ENCODE measurements around the gene CAMK2B.

Gene CAMK2B

GRCh38 chr7:44247868-44248651 is 77.3 kb downstream of the CAMK2B start:
- no peak for ATAC-seq

GRCh38 chr7:44246396-44247113 is 78.8 kb downstream of the CAMK2B start:
- ATAC-seq = no peak

DNA sequence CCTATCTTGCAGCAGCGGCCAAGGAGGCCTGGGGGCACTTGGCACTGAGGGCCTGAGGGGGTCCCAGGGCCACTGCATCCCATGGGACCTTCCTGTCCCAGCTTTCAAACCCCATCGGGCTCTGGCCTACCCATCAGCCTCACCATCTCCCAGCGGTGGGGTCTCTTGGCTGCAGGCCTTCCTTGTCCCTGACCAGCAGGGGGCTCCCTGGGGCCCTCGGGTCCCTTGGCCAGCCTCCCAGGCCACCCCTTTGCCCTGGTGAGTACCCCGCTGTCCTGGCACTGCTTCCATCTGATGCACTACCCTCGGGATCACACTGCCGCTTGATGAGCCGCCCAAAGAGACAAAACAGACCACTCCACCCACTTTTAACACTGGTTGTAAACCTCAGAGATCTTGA is 81.1 kb downstream of the CAMK2B start:
- ATAC-seq = no peak

DNA sequence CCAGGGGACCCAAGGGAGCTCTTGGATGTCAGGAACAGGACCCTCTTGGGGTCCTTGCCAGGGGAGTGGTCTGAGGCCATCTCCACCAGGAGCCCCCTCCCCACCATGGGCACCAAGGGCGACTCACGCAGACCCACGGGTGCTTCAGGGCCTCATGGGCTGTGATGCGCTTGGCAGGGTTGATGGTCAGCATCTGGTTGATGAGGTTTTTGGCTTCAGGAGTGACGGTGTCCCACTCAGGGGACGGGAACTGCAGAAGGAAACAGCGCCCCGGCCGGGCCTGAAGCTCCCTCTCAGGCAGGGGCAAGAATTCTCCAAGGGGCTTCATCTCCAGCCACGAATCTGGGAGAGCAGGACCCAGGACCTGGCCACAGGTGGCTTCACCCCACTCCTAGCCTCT is 83.3 kb downstream of the CAMK2B start:
- no peak for ATAC-seq

GRCh38 chr7:44240983-44241510 is 84.3 kb downstream of the CAMK2B start:
- peak; percentile 82 to 85 for ATAC-seq

DNA sequence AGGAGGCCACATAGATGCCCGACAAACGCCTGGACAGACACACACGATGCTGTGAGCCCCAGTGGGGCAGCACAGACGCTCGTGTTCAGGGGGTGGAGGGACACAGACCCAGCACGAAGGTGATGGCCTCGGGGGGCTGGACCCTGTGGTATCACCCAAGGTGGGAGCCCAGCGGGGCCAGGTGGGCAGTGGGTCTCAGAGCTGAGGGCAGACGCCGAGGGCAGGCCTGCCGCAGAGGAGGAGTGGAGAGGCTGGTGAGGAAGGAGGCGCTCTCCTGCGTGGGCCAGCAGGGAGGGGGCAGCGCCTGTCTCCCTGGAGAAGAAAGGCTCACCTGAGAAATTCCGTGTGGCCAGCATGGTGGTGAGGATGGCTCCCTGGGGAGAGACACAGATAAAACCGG is 85.0 kb downstream of the CAMK2B start:
- ATAC-seq = no peak

GRCh38 chr7:44239361-44239760 is 86.0 kb downstream of the CAMK2B start:
- no peak for ATAC-seq

- ATAC-seq = no peak
These were observed 87.2 kb downstream of the CAMK2B start for GRCh38 chr7:44238116-44238695.

DNA sequence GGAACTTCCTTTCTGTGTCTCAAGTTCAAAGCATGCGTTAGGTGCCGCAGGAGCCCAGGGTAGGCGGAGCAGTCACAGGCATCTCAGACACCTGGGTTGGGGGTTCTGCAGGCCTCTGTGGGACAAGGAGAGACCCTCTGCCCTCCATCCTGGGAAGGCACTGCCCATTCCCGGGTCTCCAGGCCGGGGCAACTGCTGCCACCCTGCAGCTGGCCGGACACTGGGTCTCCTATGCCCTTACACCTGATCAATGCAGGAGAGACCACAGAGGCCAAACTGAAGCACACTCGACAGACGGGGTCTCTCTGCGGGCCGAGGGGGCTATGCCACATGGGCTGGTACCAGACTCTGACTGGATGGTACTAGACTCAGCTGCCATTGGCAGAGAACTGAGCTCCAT is 87.7 kb downstream of the CAMK2B start:
- ATAC-seq = no peak

- no peak for ATAC-seq
These were observed 89.1 kb downstream of the CAMK2B start for GRCh38 chr7:44236333-44236728.

DNA sequence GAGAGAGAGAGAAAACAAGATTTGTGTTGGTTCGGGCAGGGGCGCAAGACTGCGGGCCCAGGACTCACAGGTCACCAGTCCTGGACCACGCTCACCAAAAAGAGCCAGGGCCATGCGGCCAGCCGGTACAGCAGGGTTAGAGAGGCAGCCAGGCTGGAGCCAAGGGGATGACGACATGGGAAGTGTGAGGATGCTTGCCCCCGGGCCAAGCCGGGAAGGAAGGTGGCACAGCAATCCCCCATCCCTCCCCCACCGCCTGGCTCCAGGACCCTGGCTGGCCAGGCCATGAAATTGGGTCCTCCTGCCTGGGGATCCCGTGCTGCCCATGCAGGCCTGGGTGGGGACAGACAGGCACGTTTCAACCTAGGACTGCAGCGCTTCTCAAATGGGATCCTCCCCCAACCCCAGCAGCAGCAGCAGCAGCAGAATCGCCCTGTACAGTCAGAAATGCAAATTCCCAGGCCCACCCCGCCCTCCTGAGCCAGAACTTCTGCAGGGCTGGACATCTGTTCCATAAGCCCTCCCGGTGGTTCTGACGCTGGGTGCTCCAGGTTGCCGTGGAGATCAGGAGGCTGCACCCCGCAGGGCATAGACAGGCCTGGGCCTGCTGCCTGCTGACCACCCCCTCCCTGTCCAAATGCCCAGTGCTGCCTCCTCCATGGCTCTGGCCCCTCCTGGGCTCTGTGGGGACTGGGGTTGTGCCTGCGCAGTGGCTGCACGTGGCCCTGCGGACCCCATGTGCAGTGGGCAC is 89.6 kb downstream of the CAMK2B start:
- no peak for ATAC-seq

DNA sequence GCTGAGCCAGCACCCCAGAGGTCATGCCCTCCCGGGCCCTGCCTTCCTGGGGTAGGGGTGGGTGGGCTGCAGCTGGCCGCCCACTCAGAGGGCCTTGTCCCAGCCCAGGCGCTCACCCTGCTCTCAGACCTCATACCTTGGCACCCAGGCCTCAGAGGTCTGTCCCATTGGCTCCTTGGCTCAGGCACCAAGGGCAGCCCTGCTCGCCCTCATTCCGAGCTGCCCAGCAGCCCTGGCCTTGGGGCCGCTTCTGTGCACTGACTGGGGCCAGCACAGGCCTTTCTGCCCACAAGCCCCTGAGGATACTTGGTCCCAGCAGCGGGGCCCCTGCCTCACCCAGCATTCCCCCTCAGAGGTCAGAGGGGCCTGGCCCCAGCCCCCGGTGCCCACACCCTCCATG is 90.3 kb downstream of the CAMK2B start:
- ATAC-seq = no peak

DNA sequence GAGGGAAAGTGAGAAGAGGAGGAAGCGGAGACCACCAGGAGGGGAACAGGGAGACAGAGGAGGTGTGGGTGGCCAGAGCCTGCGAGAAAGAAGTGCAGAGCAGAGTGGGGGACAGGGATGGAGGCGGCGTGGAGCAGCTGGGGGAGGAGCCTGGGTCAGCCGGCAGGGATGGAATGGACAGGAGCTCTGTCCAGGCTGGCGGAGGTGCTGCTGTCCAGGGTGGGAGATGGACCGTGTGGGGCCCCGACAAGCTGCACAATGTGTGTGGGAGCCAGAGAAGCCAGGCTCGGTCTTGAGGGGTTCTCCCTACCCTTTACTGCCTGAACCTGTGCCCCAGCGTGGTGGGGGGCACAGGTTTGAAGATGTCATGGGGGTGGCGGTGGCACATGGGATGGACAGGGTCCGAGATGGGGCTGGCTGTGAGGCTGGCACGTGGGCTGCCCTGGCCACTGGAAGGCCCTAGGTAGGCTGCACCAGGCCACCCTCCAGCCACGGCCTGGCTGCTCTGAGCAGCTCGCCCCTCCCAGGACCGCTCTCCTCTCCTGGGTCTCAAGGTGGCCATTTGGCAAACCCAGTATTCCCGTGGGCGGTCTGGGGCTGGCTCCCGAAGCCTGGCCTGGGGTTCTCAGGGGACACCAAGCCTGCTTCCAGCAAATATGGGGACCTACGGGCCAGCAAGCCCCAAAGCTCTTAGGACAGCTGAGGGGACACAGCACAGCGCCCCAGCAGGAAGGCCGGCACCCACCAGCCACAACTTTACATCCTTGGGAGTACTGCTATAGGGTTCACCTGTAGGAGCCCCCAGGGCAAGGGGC is 92.3 kb downstream of the CAMK2B start:
- ATAC-seq = no peak

DNA sequence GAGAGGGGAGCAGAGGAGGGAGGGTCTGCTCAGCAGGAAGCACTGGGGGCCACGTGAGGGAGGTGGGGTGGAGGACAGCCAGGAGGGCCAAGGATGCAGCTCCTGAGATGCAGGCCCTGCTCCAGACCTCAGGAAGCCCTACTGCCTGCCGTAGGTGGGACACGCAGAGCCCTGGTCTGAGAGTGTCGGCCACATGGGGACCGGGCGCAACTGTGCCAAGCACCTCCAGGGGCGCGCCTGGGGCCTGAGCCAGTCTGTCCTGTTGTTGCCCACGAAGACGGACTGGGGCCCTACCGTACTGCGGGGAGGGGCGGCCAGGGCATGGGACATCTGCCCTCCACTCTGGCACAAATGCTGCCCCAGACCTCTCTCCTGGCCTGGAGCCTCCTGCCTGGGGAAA is 93.0 kb downstream of the CAMK2B start:
- ATAC-seq = no peak

DNA sequence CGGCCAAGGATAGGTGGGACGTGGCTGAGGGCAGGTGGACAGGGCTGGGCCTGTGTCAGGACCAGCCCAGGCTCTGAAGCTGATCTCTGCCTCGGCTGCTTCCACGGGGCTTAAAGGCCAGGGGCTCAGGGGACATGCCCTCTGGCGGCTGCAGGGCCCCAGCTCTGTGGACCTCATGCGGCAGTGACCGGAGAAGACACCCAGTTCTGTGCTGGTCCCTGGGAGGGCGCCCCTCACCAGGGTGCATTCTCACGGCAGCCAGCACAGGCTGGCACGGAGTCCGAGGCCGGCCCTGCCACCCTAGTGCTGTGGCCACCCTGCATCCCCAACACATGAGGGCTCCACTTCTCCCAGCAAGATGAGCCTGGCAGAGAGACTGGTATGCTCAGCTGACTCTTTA is 94.3 kb downstream of the CAMK2B start:
- ATAC-seq = no peak

GRCh38 chr7:44230286-44230685 is 95.1 kb downstream of the CAMK2B start:
- ATAC-seq = no peak

DNA sequence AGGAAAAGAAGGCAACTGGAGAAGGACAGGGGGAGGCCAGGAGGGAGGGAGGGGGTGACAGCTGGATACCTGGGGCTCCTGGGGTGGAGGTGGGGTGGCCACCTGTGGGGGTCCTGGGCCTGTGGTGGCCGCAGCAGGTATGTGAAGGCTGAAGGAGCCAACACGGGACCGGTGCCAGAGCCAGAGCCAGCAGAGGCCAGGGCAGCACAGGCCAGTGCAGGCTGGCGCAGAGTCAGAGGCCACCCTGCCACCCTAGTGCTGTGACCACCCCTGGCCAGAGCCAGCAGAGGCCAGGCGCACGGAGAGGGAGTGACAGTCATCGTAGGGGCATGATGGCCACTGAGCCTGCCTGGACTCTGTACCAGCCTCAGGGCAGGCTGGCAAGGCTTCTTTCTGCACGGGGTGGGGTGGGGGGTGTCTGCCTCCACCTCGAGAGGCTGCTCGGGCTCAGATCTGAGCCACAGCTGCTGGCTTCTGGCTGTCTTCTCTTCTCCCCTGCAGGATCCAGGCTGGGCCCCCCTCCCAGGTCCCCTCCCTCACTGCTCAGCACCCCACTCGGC is 95.8 kb downstream of the CAMK2B start:
- no peak for ATAC-seq

DNA sequence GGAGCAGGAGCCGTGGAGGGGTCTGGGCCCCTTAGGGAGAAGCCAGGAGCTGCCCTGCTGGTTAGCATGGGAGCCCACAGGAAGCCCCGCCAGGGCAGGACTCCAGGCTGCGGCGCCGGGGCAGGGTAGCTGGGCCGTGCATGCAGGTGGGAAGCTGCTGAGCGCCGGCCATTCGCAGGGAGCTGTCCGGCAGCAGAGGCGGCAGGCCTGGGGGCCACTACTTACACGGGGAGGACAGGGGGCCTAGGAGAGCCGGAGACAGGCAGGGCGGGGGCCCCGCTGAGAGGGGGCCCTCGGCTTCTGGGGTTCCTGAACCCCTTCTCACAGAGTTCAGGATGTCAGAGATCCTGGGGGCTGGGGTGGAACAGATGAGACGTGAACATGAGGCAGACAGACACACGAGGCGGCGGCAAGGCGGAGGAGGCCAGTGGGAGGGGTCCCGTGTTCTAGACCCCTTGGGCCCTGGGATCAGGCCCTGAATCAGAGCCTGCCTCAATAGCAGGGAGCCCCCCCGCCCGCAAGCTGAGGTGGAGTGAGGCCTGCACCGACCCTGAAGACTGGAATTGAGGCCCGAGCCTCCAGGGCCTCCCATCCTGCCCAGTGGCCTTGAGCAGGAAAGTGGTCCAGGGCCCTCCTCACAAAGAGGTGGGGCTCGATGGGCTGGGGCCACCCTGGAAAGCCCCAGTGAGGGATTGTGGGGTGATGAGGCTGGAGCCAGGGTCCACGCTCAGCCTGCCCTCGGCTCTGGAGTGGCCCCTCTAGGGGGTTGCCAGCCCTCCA is 96.6 kb downstream of the CAMK2B start:
- ATAC-seq = no peak

DNA sequence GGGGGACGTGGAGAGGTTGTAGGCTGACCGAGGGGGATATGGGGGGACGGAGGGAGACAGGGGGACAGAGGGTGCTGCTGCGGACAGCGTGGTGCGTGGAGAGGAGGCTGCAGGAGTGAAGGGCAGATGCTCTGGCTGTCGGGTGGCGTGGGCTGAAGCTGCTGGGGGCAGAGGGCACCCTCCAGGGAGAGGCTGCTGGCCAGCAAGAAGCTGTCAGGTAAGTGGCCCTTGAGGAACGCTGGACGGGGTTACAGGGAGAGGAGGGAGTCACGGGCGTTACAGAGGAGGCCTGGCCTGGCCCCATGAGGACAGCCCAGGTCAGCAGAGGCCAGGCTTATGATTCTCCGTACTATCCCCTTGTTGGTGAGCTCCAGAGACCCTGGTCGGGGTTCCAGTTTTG is 97.5 kb downstream of the CAMK2B start:
- no peak for ATAC-seq

GRCh38 chr7:44226396-44226753 is 99.0 kb downstream of the CAMK2B start:
- ATAC-seq = no peak
